ENCODE results near the gene GNB3. TPM values are rescaled to one million over a fixed set of nuclear protein-coding genes. Genes with fewer than 3 reads are reported as not detected.
"Not testable (repeated sequence)": the region's sequence is repeated elsewhere in the genome, so short reads cannot be mapped to it uniquely, and the experiment has no call there.

Gene GNB3
- polyA plus RNA-seq, 1 of the 3 experiments (the other 2 are of a cell fraction): 12.9 TPM

DNA sequence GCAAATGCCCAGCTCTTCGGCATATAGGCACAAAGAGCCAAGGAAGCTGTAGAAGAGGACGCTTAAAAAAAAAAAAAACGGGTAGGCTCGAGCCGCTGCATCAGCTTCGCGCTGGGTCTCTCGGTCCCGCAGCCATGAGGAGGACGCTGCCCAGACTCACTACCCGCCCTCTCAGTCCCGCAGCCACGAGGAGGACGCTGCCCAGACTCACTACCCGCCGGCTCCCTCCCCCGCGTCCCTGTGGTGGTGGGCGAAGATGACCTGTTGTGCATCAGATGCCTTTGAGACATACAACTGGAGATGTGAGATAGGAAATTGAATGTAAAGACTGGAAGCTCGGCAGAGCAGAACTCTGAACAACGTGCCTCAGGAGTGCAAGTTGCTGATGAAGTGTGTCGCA, 43.8 kb downstream of the GNB3 start:
- POLR2A ChIA-PET: interaction anchor here (0.6 to 1.7 kb wide), 4 partner anchors 11 to 59 kb away, joined by 3 to 7 read pairs (median 4); partner anchors contain the start of genes RNU7-1 and SPSB2
- Histone ChIP-seq H3K9me3 (no peaks in the 10 kb centered on the region), H3K27ac (ENCODE audit: low read depth in 2 of 2, low read length in 1 of 2) (no peak overlapping the region), H3K4me3 (ENCODE audit: low read depth in 2 of 2, low read length in 1 of 2) (no peak overlapping the region), H2AFZ (ENCODE audit: low read depth) (no peak overlapping the region), H3K27me3 (ENCODE audit: insufficient read depth) (no peaks in the 10 kb centered on the region), H4K20me1 (ENCODE audit: insufficient read depth) (no peaks in the 10 kb centered on the region), H3K9me2 (no peaks in the 10 kb centered on the region), H3K79me2 (ENCODE audit: insufficient read depth) (no peaks in the 10 kb centered on the region), H3F3A (replicated peaks; ENCODE audit: insufficient read depth) (peaks cover 3% of the 10 kb centered on the region), H3K9ac (no peak overlapping the region), H3K4me1 (ENCODE audit: control insufficient read depth in 1 of 2, insufficient read depth in 2 of 2, low read depth in 1 of 2, low read length in 1 of 2) (no peaks in the 10 kb centered on the region), H3K4me2 (no peak overlapping the region), H3K36me3 (replicated peaks in 1 of 2; ENCODE audit: control insufficient read depth in 1 of 2, insufficient read depth in 2 of 2, low read length in 1 of 2) (peaks cover 4 to 5% of the 10 kb centered on the region in 2 experiments)
- 81% methylated on average over 22 of the region's 22 CpGs for WGBS (ENCODE audit: low lambda C conversion rate)
- TF ChIP-seq MEF2A (IDR thresholded peaks at IDR 0.05; ENCODE audit: borderline replicate concordance, low read depth) (no peak), MXI1 (IDR thresholded peaks at IDR 0.05; ENCODE audit: low read depth, low read length) (no peak), NRF1 (IDR thresholded peaks at IDR 0.05; ENCODE audit: low read depth, low read length) (no peak)
- no peak for DNase-seq
- CTCF ChIA-PET: interaction anchor here (1.1 to 5.2 kb wide), 5 partner anchors 12 to 58 kb away, joined by 3 to 56 read pairs (median 3); partner anchors contain the start of gene SPSB2

DNA sequence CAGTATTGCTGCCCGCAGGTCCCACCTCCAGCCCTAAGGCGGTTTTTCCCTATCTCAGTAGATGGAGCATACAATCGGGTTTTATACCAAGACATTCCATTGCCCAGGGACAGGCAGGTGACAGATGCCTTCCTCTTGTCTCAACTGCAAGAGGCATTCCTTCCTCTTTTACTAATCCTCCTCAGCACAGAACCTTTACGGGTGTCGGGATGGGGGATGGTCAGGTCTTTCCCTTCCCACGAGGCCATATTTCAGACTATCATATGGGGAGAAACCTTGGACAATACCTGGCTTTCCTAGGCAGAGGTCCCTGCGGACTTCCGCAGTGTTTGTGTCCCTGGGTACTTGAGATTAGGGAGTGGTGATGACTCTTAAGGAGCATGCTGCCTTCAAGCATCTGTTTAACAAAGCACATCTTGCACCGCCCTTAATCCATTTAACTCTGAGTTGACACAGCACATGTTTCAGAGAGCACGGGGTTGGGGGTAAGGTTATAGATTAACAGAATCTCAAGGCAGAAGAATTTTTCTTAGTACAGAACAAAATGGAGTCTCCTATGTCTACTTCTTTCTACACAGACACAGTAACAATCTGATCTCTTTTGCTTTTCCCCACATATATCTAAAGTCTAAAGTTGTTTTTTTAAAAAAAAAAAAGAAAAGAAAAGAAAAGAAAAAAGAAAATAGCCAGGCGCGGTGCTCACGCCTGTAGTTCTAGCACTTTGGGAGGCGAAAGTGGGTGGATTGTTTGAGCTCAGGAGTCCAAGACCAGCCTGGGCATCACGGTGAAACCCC, 45.7 kb downstream of the GNB3 start:
- peaks cover 16% of the 10 kb centered on the region for H3F3A ChIP-seq (replicated peaks; ENCODE audit: insufficient read depth)
- DNase-seq; H3K9me3 ChIP-seq; POLR2A ChIA-PET; H3K4me3 ChIP-seq (ENCODE audit: low read depth in 2 of 2, low read length in 1 of 2); H3K4me1 ChIP-seq (ENCODE audit: control insufficient read depth in 1 of 2, insufficient read depth in 2 of 2, low read depth in 1 of 2, low read length in 1 of 2); H3K27ac ChIP-seq (ENCODE audit: low read depth in 2 of 2, low read length in 1 of 2); H4K20me1 ChIP-seq (ENCODE audit: insufficient read depth); H2AFZ ChIP-seq (ENCODE audit: low read depth); H3K36me3 ChIP-seq (replicated peaks in 1 of 2; ENCODE audit: control insufficient read depth in 1 of 2, insufficient read depth in 2 of 2, low read length in 1 of 2); H3K9ac ChIP-seq; H3K9me2 ChIP-seq; H3K79me2 ChIP-seq (ENCODE audit: insufficient read depth); H3K4me2 ChIP-seq; H3K27me3 ChIP-seq (ENCODE audit: insufficient read depth): not testable (repeated sequence)
- WGBS (ENCODE audit: low lambda C conversion rate): 84% methylated on average over 10 of the region's 15 CpGs
- CTCF ChIA-PET: interaction anchor here (0.9 to 5.2 kb wide), 3 partner anchors 14 to 37 kb away, joined by 4 to 56 read pairs (median 4); partner anchors contain the start of gene SPSB2

DNA sequence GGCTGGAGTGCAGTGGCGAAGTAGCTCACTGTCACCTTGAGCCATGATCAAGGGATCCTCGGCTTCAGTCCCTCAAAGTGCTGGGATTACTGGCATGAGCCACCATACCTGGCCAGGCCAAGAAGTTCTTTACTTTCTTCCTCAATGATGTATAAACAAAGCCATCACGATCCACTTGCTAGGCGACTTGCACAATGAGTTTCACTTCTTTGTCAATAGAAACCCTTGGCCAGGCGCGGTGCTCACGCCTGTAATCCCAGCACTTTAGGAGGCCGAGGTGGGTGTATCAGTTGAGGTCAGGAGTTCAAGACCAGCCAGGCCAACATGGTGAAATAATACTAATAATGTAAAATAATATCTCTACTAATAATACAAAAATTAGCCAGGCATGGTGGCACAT, 46.7 kb downstream of the GNB3 start:
- H3K27ac ChIP-seq (ENCODE audit: low read depth in 2 of 2, low read length in 1 of 2): no peak overlapping the region
- no peak for DNase-seq
- H3F3A ChIP-seq (replicated peaks; ENCODE audit: insufficient read depth): peaks cover 16% of the 10 kb centered on the region
- no peaks in the 10 kb centered on the region for H3K79me2 ChIP-seq (ENCODE audit: insufficient read depth)
- H3K4me3 ChIP-seq (ENCODE audit: low read depth in 2 of 2, low read length in 1 of 2): no peak overlapping the region
- H3K27me3 ChIP-seq (ENCODE audit: insufficient read depth): no peaks in the 10 kb centered on the region
- ChIA-PET POLR2A (no interaction called here), CTCF (interaction anchor here (1.4 kb wide), 1 partner anchor 15 kb away, joined by 4 read pairs; the partner anchor contains the start of gene SPSB2)
- peaks cover 6 to 9% of the 10 kb centered on the region in 2 experiments; a peak in 3 of 4 replicates for H3K4me1 ChIP-seq (ENCODE audit: control insufficient read depth in 1 of 2, insufficient read depth in 2 of 2, low read depth in 1 of 2, low read length in 1 of 2)
- H3K9me2 ChIP-seq: no peaks in the 10 kb centered on the region
- H3K4me2 ChIP-seq: no peak overlapping the region
- TF ChIP-seq EZH2phosphoT487 (IDR thresholded peaks at IDR 0.05; ENCODE audit: borderline replicate concordance, low read depth) (no peak), FOXJ3 (CRISPR knock-in tag; IDR thresholded peaks at IDR 0.05) (no peak), GABPA (IDR thresholded peaks at IDR 0.05; ENCODE audit: low read depth) (no peak), YY1 (IDR thresholded peaks at IDR 0.05; ENCODE audit: low read depth) (no peak), RAD21 (IDR thresholded peaks at IDR 0.05; ENCODE audit: low read length) (no peak), MXI1 (IDR thresholded peaks at IDR 0.05; ENCODE audit: low read depth, low read length) (no peak), GATA2 (CRISPR knock-in tag; IDR thresholded peaks at IDR 0.05) (no peak), NFIC (IDR thresholded peaks at IDR 0.05; ENCODE audit: borderline replicate concordance) (no peak), SMC3 (IDR thresholded peaks at IDR 0.05; ENCODE audit: low read depth, low read length) (no peak), RFX5 (IDR thresholded peaks at IDR 0.05; ENCODE audit: low read length) (no peak), ELF1 (IDR thresholded peaks at IDR 0.05) (no peak), TEAD4 (IDR thresholded peaks at IDR 0.05; ENCODE audit: borderline replicate concordance, insufficient read depth) (no peak)
- TF ChIP-seq, protein P1, sequence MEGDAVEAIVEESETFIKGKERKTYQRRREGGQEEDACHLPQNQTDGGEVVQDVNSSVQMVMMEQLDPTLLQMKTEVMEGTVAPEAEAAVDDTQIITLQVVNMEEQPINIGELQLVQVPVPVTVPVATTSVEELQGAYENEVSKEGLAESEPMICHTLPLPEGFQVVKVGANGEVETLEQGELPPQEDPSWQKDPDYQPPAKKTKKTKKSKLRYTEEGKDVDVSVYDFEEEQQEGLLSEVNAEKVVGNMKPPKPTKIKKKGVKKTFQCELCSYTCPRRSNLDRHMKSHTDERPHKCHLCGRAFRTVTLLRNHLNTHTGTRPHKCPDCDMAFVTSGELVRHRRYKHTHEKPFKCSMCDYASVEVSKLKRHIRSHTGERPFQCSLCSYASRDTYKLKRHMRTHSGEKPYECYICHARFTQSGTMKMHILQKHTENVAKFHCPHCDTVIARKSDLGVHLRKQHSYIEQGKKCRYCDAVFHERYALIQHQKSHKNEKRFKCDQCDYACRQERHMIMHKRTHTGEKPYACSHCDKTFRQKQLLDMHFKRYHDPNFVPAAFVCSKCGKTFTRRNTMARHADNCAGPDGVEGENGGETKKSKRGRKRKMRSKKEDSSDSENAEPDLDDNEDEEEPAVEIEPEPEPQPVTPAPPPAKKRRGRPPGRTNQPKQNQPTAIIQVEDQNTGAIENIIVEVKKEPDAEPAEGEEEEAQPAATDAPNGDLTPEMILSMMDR (IDR thresholded peaks at IDR 0.05): no peak
- TF ChIP-seq, protein P2, sequence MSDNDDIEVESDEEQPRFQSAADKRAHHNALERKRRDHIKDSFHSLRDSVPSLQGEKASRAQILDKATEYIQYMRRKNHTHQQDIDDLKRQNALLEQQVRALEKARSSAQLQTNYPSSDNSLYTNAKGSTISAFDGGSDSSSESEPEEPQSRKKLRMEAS (IDR thresholded peaks at IDR 0.05; ENCODE audit: low read depth): no peak
- no peaks in the 10 kb centered on the region for H4K20me1 ChIP-seq (ENCODE audit: insufficient read depth)
- no peaks in the 10 kb centered on the region for H3K9me3 ChIP-seq
- H3K36me3 ChIP-seq (replicated peaks in 1 of 2; ENCODE audit: control insufficient read depth in 1 of 2, insufficient read depth in 2 of 2, low read length in 1 of 2): peaks cover 4 to 5% of the 10 kb centered on the region in 2 experiments
- no peak overlapping the region for H3K9ac ChIP-seq
- 92% methylated on average over 8 of the region's 8 CpGs for WGBS (ENCODE audit: low lambda C conversion rate)
- no peak overlapping the region for H2AFZ ChIP-seq (ENCODE audit: low read depth)

All from SK-N-SH (cell line).